ENCODE data around the gene ITLN2.
"Not testable (repeated sequence)": the region's sequence is repeated elsewhere in the genome, so short reads cannot be mapped to it uniquely, and the experiment has no call there.

ITLN2 gene

GRCh38 chr1:160956966-160957365 lies 2.4 kb upstream of the ITLN2 start:
- DNase-seq (ENCODE audit: low read depth in 4 of 4, low spot score in 1 of 4), result no peak

GRCh38 chr1:160953030-160953429 lies 1.6 kb downstream of the ITLN2 start:
- DNase-seq (ENCODE audit: low read depth in 4 of 4, low spot score in 1 of 4), result no peak

- no peak for DNase-seq (ENCODE audit: low read depth in 4 of 4, low spot score in 1 of 4)
These were observed 2.5 kb downstream of the ITLN2 start for GRCh38 chr1:160952129-160952510.

- peak; percentile 19 to 62 (median 54) for DNase-seq (ENCODE audit: low read depth in 4 of 4, low spot score in 1 of 4)
These were observed 3.0 kb downstream of the ITLN2 start for GRCh38 chr1:160951443-160952128.

- no peak for DNase-seq (ENCODE audit: low read depth in 4 of 4, low spot score in 1 of 4)
These were observed 4.0 kb downstream of the ITLN2 start for GRCh38 chr1:160950657-160951056.

DNA sequence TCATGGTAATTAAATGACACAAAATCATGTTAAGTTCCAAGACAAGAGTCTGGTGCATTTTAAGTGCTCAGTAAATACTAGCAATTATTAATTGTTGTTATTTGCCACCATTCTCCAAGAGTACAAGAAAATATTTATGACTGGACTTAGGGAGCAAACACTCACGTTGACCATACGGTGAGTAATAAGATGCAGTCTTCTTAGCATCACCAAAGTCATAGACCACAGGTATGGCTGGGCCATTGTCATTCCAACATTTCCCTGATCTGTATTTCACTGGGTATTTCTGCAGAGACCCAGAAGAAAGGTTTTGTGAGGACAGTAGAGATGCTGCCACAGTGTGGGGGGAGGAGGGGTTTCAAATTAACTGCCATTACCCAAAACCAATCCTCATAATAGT lies 4.7 kb downstream of the ITLN2 start:
- no peak for DNase-seq (ENCODE audit: low read depth in 4 of 4, low spot score in 1 of 4)

DNA sequence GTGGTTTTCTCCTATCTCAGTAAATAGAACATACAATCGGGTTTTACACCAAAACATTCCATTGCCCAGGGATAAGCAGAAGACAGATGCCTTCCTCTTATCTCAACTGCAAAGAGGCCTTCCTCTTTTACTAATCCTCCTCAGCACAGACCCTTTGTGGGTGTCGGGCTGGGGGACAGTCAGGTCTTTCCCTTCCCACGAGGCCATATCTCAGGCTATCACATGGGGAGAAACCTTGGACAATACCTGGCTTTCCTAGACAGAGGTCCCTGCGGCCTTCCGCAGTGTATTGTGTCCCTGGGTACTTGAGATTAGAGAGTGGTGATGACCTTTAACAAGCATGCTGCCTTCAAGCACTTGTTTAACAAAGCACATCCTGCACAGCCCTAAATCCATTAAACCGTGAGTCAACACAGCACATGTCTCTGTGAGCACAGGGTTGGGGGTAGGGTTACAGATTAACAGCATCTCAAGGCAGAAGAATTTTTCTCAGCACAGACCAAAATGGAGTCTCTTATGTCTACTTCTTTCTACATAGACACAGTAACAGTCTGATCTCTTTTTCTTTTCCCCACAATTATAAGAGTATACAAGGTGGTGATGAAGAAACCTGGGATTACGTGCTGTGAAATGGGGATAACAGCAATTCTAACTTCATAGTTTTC lies 5.3 kb downstream of the ITLN2 start:
- DNase-seq (ENCODE audit: low read depth in 4 of 4, low spot score in 1 of 4), result not testable (repeated sequence)

DNA sequence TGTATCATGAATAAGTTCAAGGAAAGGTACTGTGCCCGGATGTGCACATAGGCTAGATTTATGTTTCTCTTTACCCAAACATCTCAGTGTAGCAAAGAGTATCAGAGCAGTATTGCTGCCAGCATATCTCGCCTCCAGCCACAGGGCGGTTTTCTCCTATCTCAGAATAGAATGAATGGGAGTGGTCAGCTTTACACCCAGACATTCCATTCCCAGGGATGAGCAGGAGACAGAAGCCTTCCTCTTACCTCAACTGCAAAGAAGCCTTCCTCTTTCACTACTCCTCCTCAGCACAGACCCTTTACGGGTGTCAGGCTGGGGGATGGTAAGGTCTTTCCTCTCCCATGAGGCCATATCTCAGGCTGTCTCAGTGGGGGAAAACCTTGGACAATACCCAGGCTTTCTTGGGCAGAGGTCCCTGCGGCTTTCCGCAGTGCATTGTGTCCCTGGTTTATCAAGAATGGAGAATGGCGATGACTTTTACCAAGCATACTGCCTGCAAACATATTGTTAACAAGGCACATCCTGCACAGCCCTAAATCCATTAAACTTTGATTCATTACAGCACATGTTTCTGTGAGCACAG lies 7.3 kb downstream of the ITLN2 start:
- not testable (repeated sequence) for DNase-seq (ENCODE audit: low read depth in 4 of 4, low spot score in 1 of 4)

DNA sequence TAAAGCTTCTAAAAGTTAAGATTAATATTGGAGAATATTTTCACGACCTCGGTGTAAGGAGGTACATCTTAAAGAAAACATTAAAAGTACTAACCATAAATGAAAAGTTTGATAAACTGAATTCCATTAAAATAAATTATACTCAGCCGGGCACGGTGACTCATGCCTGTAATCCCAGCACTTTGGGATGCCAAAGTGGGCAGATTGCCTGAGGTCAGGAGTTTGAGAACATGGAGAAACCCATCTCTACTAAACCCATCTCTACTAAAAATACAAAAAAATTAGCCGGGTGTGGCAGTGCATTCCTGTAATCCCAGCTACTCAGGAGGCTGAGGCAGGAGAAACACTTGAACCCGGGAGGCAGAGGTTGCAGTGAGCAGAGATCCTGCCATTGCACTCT lies 8.7 kb downstream of the ITLN2 start:
- not testable (repeated sequence) for DNase-seq (ENCODE audit: low read depth in 4 of 4, low spot score in 1 of 4)

- no peak for DNase-seq (ENCODE audit: low read depth in 4 of 4, low spot score in 1 of 4)
These were observed 9.5 kb downstream of the ITLN2 start for GRCh38 chr1:160945079-160945478.

DNA sequence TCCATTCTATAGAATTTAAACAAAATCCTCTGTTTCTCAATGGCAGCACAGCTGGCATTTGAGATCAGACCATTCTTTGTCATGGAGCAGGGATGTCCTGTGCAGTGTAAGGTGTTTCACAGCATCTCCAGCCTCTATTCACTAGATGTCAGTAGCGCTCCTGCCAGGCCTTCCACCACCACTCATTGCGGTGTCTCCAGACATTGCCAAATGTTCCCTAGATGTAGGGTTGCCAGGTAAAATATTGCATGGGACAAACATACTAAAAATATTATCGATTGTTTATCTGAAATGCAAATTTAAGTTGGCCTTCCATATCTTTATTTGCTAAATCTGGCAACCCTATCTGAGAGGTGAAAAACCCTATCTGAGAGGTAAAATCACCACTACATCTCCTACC lies 11.7 kb downstream of the ITLN2 start:
- no peak for DNase-seq (ENCODE audit: low read depth in 4 of 4, low spot score in 1 of 4)

DNA sequence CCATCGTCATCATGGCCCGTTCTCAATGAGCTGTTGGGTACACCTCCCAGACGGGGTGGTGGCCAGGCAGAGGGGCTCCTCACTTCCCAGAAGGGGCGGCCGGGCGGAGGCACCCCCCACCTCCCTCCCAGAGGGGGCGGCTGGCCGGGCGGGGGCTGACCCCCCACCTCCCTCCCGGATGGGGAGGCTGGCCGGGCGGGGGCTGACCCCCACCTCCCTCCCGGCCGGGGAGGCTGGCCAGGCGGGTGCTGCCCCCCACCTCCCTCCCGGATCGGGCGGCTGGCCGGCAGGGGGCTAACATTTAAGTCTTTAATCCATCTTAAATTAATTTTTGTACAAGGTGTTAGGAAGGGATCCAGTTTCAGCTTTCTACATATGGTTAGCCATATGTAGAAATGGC lies 17.9 kb downstream of the ITLN2 start:
- DNase-seq (ENCODE audit: low read depth in 4 of 4, low spot score in 1 of 4), result not testable (repeated sequence)

DNA sequence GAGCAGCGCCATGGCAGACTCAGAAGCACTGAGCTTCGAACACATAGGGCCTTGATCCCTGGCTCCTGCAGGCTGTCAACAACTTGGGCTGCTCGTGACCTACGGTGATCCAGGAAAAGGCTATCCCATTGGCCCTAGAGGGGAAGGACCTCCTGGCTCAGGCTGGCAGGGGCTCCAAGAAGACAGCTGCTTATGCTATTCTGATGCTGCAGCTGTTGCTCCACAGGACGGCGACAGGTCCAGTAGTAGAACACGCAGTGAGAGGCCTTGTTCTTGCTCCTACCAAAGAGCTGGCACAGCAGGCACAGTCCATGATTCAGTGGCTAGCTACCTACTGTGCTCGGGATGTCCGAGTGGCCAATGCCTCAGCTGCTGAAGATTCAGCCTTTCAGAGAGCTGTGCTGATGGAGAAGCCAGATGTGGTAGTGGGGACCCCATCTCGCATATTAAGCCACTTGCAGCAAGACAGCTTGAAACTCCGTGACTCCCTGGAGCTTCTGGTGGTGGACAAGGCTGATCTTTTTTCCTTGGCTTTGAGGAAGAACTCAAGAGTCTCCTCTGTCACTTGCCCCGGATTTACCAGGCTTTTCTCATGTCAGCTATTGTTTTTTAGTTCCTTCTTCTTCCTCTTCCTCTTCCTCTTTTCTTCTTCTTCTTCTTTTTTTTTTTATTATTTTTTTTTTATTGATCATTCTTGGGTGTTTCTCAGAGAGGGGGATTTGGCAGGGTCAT lies 18.9 kb downstream of the ITLN2 start:
- no peak for DNase-seq (ENCODE audit: low read depth in 4 of 4, low spot score in 1 of 4)

GRCh38 chr1:160933305-160933704 lies 21.3 kb downstream of the ITLN2 start:
- not testable (repeated sequence) for DNase-seq (ENCODE audit: low read depth in 4 of 4, low spot score in 1 of 4)

GRCh38 chr1:160925652-160926244 lies 28.9 kb downstream of the ITLN2 start:
- DNase-seq (ENCODE audit: low read depth in 4 of 4, low spot score in 1 of 4), result no peak

DNA sequence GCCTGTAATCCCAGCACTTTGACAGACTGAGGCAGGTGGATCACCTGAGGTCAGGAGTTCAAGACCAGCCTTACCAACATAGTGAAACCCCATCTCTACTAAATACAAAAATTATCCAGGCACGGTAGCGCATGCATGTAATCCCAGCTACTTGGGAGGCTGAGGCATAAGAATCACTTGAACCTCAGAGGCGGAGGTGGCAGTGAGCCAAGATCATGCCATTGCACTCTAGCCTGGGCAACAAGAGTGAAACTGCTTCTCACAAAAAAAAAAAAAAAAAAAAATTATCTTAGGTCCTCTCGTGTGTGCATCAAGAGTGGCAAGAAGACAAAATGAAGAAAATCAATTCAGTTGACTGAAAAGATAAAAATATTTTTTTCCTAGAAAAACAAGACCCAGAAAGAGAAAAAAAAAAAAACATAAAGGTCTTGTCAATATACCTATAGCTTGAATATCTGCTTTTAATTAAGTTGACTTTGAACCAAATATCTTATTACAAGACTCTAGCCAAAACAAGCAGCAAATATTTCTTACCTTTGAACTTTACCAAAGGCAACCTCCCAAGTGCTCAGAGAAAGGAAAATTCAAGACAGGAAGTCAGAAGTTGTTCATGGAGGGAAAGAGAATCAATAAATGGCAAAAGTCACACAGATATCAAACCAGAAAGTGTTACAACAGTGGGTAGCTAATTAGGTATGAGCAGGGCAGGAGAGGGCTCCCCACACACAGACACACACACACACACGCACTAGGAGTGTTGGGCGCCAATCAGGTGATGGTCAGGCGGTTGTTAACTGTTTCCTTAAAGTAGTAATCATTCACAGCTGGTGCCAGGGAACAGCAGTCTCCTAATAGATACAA lies 29.6 kb downstream of the ITLN2 start:
- no peak for DNase-seq (ENCODE audit: low read depth in 4 of 4, low spot score in 1 of 4)

GRCh38 chr1:160916666-160917065 lies 37.9 kb downstream of the ITLN2 start:
- DNase-seq (ENCODE audit: low read depth in 4 of 4, low spot score in 1 of 4), result no peak

- not testable (repeated sequence) for DNase-seq (ENCODE audit: low read depth in 4 of 4, low spot score in 1 of 4)
These were observed 41.4 kb downstream of the ITLN2 start for GRCh38 chr1:160913229-160913628.

DNA sequence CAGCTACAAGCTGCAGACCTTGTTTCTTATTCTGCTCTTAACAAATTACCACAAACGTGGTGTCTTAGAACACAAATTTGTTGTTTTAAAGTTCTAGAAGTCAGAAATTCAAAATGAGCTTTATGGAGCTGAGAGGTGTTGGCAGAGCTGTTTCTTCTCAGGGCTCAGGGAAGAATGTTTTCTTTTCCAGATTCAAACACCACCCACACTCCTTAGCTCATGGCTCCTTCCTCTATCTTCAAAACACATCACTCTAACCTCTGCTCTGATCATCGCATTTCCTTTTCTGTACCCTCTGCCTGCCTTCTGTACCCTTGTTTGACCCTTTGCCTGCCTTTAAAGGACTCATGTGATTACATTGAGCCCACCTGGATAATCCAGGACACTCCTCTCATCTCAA lies 42.7 kb downstream of the ITLN2 start:
- DNase-seq (ENCODE audit: low read depth in 4 of 4, low spot score in 1 of 4), result no peak

GRCh38 chr1:160911441-160911840 lies 43.2 kb downstream of the ITLN2 start:
- no peak for DNase-seq (ENCODE audit: low read depth in 4 of 4, low spot score in 1 of 4)
